Measurements from ENCODE around the gene SLC28A1. TPM values are rescaled to one million over a fixed set of nuclear protein-coding genes. Genes with fewer than 3 reads are reported as not detected.

Gene SLC28A1
- total and polyA plus RNA-seq, 2 experiments from 2014 or later, result 0.24 to 0.45 TPM

- no peak for DNase-seq (ENCODE audit: low read depth in 1 of 2, low spot score in 1 of 2)
- TF ChIP-seq, protein P1, sequence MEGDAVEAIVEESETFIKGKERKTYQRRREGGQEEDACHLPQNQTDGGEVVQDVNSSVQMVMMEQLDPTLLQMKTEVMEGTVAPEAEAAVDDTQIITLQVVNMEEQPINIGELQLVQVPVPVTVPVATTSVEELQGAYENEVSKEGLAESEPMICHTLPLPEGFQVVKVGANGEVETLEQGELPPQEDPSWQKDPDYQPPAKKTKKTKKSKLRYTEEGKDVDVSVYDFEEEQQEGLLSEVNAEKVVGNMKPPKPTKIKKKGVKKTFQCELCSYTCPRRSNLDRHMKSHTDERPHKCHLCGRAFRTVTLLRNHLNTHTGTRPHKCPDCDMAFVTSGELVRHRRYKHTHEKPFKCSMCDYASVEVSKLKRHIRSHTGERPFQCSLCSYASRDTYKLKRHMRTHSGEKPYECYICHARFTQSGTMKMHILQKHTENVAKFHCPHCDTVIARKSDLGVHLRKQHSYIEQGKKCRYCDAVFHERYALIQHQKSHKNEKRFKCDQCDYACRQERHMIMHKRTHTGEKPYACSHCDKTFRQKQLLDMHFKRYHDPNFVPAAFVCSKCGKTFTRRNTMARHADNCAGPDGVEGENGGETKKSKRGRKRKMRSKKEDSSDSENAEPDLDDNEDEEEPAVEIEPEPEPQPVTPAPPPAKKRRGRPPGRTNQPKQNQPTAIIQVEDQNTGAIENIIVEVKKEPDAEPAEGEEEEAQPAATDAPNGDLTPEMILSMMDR (IDR thresholded peaks at IDR 0.05; ENCODE audit: low read depth, low read length), result no peak
- Histone ChIP-seq H3K4me1 (ENCODE audit: low read depth) (peaks cover 4% of the 10 kb centered on the region), H3K27ac (no peak overlapping the region), H3K9me3 (ENCODE audit: low read depth) (no peaks in the 10 kb centered on the region), H3K4me3 (no peak overlapping the region), H3K36me3 (no peaks in the 10 kb centered on the region), H3K27me3 (no peaks in the 10 kb centered on the region)
These were observed 64.6 kb downstream of the SLC28A1 start for GRCh38 chr15:84949043-84949442.

DNA sequence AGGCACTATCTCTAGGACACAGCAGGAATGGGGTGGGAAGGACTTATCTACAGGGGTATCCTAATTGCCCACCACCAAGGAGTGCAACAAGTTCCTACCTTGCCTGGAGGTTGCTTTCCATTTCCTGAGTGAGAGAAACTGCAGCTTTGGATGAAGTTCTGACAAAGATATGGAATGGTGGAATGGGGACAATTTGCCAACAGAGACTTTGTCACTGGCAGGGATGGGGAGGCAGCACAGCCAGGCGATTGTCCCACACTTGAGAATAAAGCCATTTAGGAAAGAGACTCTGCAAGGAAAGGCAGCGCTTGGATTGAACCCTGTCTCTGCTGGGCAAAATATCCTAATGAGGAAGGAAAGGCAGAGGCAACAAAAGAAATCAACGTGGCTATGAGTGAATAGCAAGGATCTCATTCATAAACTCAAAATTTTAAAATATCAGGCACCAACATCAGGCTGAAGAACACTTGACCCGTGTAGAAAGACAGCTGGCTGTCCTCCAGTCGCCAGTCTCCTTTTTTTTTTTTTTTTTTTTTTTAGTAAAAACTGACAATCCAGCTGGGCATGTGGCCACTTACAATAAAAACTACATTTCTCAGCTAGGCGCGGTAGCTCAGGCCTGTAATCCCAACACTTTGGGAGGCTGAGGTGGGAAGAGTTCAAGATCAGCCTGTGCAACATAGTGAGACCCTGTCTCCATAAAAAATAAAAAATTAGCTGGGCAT, 65.5 kb downstream of the SLC28A1 start:
- Histone ChIP-seq H3K27me3 (no peaks in the 10 kb centered on the region), H3K4me3 (no peak overlapping the region), H3K36me3 (no peaks in the 10 kb centered on the region), H3K27ac (no peak overlapping the region), H3K9me3 (ENCODE audit: low read depth) (no peaks in the 10 kb centered on the region), H3K4me1 (ENCODE audit: low read depth) (no peaks in the 10 kb centered on the region)
- TF ChIP-seq, protein P1 (IDR thresholded peaks at IDR 0.05; ENCODE audit: low read depth, low read length), result no peak
- no peak for DNase-seq (ENCODE audit: low read depth in 1 of 2, low spot score in 1 of 2)

GRCh38 chr15:84950570-84951111, 66.2 kb downstream of the SLC28A1 start:
- Histone ChIP-seq H3K27me3 (no peaks in the 10 kb centered on the region), H3K9me3 (ENCODE audit: low read depth) (no peaks in the 10 kb centered on the region), H3K4me1 (ENCODE audit: low read depth) (no peaks in the 10 kb centered on the region), H3K36me3 (no peaks in the 10 kb centered on the region), H3K27ac (no peak overlapping the region), H3K4me3 (no peak overlapping the region)
- no peak for DNase-seq (ENCODE audit: low read depth in 1 of 2, low spot score in 1 of 2)
- TF ChIP-seq, protein P1 (IDR thresholded peaks at IDR 0.05; ENCODE audit: low read depth, low read length), result no peak

DNA sequence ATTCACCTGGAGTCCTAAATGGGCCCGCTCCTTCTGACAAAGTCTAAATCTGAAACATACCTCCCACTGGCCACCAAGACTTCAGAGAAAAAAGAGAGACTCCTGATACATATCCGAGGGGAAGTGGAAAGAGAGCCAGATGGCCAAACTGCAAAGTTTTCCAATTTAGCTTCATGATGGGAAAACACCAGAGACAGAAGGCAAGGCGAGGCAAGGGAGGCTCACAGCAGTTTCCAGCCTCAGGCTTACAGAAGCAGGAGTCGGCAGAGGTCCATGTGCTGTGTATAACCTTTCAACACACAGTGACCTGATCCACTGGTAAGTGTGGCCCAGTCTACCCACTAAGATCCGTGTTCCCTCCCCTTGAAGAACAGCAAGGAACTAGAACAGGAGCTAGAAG, 67.3 kb downstream of the SLC28A1 start:
- no peak for DNase-seq (ENCODE audit: low read depth in 1 of 2, low spot score in 1 of 2)
- no peak overlapping the region for H3K4me3 ChIP-seq
- no peaks in the 10 kb centered on the region for H3K36me3 ChIP-seq
- H3K27me3 ChIP-seq, result no peaks in the 10 kb centered on the region
- no peak overlapping the region for H3K27ac ChIP-seq
- TF ChIP-seq, protein P1 (IDR thresholded peaks at IDR 0.05; ENCODE audit: low read depth, low read length), result no peak
- H3K4me1 ChIP-seq (ENCODE audit: low read depth), result no peaks in the 10 kb centered on the region
- no peaks in the 10 kb centered on the region for H3K9me3 ChIP-seq (ENCODE audit: low read depth)

DNA sequence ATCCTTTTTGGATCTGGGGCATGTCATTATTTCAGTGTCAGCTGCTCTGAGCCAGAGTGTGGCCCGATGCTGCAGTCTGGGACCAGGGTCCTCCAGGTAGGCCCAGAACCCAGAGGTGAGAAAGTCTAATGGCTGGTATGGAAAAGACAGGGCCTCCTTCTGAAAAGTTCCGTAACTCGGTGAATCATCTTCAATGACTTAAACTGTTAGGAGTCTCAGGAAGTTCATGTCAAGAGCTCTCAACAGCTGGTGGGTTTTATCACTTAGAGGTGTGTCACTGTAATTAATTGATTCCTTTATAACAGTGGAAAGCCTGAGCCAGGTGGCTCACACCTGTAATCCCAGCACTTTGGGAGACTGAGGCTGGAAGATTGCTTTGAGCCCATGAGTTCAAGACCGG, 68.7 kb downstream of the SLC28A1 start:
- TF ChIP-seq, protein P1 (IDR thresholded peaks at IDR 0.05; ENCODE audit: low read depth, low read length), result no peak
- DNase-seq (ENCODE audit: low read depth in 1 of 2, low spot score in 1 of 2), result peak in 1 of 2 donors; percentile 25
- no peak overlapping the region for H3K4me3 ChIP-seq
- no peaks in the 10 kb centered on the region for H3K4me1 ChIP-seq (ENCODE audit: low read depth)
- no peaks in the 10 kb centered on the region for H3K9me3 ChIP-seq (ENCODE audit: low read depth)
- H3K27ac ChIP-seq, result no peak overlapping the region
- H3K36me3 ChIP-seq, result no peaks in the 10 kb centered on the region
- H3K27me3 ChIP-seq, result no peaks in the 10 kb centered on the region

Data from cardiac muscle cell (in vitro differentiated cells and primary cell).